IMR-90 (cell line): ENCODE results near the gene RUNDC3A.
A peak's percentile ranks its signal among the peaks of the same experiment; 100 is the strongest.

Experiments
- BHLHE40 ChIP-seq: fragments of 150-350 bp; IDR thresholded peaks from 2 replicates; pipeline ENCODE4 v1.6.1; 2016; ENCODE audit warnings: mild to moderate bottlenecking, low read depth, low read length
- CEBPB ChIP-seq: IDR thresholded peaks from 2 replicates; pipeline ENCODE4 v1.6.1; 2012; ENCODE audit warnings: low read depth, low read length, improper control_type of control experiment
- CHD1 ChIP-seq: IDR thresholded peaks from 2 replicates; pipeline ENCODE4 v1.6.1; 2012; ENCODE audit warnings: low read depth, low read length, improper control_type of control experiment
- CTCF ChIP-seq: conservative IDR thresholded peaks from 2 replicates; pipeline ENCODE4 v1.5.1; 2012; ENCODE audit warnings: mild to moderate bottlenecking, low read depth, low read length, improper control_type of control experiment
- FOS ChIP-seq: fragments of 150-350 bp; IDR thresholded peaks from 2 replicates; pipeline ENCODE4 v1.6.1; 2016; ENCODE audit warnings: low read depth, low read length
- POLR2A ChIP-seq: IDR thresholded peaks from 2 replicates; pipeline ENCODE4 v1.6.1; 2012; ENCODE audit warnings: mild to moderate bottlenecking, low read depth, low read length
- RAD21 ChIP-seq: IDR thresholded peaks from 2 replicates; pipeline ENCODE4 v1.6.1; 2012; ENCODE audit warnings: low read length, improper control_type of control experiment
- RFX5 ChIP-seq: IDR thresholded peaks from 2 replicates; pipeline ENCODE4 v1.8.0; 2012; ENCODE audit warnings: low read depth, mild to moderate bottlenecking, low read length, moderate library complexity
- SMC3 ChIP-seq: fragments of 150-350 bp; IDR thresholded peaks from 2 replicates; pipeline ENCODE4 v1.6.1; 2016; ENCODE audit warnings: low read depth, mild to moderate bottlenecking, antibody characterized with exemption, low read length, moderate library complexity
- USF2 ChIP-seq: fragments of 150-350 bp; IDR thresholded peaks from 2 replicates; pipeline ENCODE4 v1.6.1; 2017; ENCODE audit warnings: mild to moderate bottlenecking, antibody characterized with exemption, low read length, low read depth
- TF ChIP-seq, protein P1 (sequence below): fragments of 150-350 bp; IDR thresholded peaks from 2 replicates; pipeline ENCODE4 v1.6.1; 2016; ENCODE audit warnings: low read depth, mild to moderate bottlenecking, low read length, moderate library complexity, borderline replicate concordance

DNA sequence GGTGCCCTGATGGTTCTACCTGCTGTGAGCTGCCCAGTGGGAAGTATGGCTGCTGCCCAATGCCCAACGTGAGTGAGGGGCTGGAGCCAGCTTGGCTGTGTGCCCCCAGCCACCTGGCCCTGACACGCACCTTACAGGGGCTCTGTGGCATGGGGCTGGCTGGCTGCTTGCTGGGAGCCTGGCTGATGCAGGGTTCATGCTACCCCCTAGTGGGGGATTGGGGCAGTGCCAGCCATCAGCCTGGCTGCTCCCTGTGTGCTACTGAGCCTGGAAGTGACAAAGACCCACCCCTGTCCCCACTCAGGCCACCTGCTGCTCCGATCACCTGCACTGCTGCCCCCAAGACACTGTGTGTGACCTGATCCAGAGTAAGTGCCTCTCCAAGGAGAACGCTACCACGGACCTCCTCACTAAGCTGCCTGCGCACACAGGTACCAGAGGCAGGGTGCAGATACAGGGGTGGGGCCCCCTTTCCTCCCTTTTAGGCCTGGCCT, 42.4 kb downstream of the RUNDC3A start:
- peak; percentile 73 for TF ChIP-seq CTCF
- peak; percentile 78 for TF ChIP-seq RAD21
- TF ChIP-seq RFX5 = no peak
- no peak for TF ChIP-seq POLR2A
- TF ChIP-seq SMC3 = peak; percentile 69
- TF ChIP-seq CHD1 = no peak
- no peak for TF ChIP-seq FOS
- no peak for TF ChIP-seq CEBPB
- TF ChIP-seq, protein P1, sequence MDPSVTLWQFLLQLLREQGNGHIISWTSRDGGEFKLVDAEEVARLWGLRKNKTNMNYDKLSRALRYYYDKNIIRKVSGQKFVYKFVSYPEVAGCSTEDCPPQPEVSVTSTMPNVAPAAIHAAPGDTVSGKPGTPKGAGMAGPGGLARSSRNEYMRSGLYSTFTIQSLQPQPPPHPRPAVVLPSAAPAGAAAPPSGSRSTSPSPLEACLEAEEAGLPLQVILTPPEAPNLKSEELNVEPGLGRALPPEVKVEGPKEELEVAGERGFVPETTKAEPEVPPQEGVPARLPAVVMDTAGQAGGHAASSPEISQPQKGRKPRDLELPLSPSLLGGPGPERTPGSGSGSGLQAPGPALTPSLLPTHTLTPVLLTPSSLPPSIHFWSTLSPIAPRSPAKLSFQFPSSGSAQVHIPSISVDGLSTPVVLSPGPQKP = no peak
- no peak for TF ChIP-seq BHLHE40
- TF ChIP-seq USF2 = no peak
